NCI-H2171 (cell line): Measurements from ENCODE around the gene KLK1.
"Not testable (repeated sequence)": the region's sequence is repeated elsewhere in the genome, so short reads cannot be mapped to it uniquely, and the experiment has no call there.

Source experiments
- DNase-seq: peaks from one replicate; lab custom pipeline; 2025; lab: John Stamatoyannopoulos, UW

Gene KLK1

DNA sequence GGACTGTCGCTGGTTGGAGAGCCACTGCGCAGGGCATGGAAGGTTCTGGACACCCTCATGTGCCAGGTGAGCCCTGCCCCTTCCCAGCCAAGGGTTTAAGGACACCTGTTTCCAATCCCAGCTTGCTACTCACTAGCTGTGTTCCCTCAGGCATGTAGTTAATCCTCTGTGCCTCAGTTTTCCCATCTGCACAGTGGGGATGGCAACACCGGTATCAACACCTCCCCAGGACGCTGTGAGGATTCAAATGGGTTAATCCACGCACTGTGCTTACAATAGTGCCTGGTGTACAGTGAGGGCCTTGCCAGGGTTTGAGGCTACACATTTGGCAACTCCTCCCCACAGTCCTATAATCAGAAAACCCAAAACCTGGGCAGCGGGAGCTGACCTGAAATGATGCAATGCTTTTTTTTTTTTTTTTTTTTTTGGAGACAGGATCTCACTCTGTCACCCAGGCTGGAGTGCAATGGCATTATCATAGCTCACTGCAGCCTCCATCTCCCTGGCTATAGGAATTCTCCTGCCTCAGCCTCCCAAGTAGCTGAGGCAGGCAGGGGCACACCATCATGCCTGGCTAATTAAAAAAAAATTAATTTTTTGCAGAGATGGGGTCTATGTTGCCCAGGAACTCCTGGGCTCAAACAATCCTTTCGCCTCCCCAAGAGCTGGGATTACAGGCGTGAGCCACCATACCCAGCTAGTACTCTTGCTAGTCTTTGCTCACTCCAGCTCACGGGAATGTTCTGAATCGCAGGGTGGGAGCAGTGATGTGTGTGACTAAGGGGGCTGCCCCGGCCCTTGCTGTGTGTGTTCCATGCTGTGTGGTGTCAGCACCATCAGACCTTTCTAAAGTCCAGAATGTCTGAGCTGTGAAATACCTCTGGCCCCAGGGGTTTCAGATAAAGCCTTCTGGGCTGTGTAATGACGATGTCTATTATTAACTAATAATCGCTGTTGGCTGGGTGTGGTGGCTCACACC is 31.0 kb downstream of the KLK1 start:
- DNase-seq: no peak

GRCh38 chr19:50791594-50792271 is 31.9 kb downstream of the KLK1 start:
- no peak for DNase-seq

DNA sequence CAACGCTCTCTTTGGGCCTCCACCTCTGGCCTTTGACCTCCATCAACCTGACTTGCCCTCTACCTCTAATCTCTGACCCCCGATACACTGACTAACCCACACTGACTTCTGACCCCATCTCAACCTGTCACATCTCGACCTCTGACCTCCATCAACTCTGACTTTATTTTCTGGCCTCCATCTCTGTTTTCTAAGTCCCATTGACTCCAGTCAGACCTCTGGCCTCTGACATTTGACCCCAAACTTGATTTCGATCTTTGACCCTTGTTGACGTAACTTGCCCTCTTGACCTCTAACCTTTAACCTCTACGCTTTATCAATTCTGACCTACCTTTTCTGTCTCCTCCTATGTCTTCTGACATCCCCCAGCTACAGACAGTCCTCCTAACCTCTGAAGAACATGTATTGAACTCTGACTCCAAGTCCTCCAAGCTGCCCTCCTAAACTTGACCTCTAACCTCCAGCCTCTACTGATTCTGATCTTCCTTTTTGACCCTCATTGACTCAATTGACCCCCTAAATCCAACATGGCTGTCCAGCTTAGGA is 32.6 kb downstream of the KLK1 start:
- DNase-seq: no peak

DNA sequence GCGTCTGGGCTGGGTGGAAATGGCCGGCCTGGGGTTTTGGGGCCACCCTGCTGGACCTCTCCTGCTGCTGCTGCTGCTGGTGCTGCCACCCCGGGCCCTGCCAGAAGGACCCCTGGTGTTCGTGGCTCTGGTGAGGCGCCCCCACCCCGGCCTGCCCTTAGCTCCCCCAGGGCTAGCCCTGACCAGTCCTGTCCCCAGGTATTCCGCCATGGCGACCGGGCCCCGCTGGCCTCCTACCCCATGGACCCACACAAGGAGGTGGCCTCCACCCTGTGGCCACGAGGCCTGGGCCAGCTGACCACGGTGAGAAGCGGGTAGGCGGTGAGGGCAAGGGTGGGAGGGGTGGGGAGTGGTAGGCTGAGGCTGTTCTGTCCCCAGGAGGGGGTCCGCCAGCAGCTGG is 33.2 kb downstream of the KLK1 start, which contains the start of gene ACP4:
Gene ACP4, plus strand, starts transcription at position 20 of the 400 bp plus-strand sequence. Its CDS starts 0 bp downstream, at position 20.
- no peak for DNase-seq

GRCh38 chr19:50785329-50785728 is 38.3 kb downstream of the KLK1 start:
- DNase-seq: no peak

GRCh38 chr19:50784710-50785109 is 38.9 kb downstream of the KLK1 start:
- no peak for DNase-seq

- not testable (repeated sequence) for DNase-seq
Measured at GRCh38 chr19:50783848-50784152, 39.8 kb downstream of the KLK1 start.

GRCh38 chr19:50780753-50781435 is 42.7 kb downstream of the KLK1 start:
- no peak for DNase-seq

DNA sequence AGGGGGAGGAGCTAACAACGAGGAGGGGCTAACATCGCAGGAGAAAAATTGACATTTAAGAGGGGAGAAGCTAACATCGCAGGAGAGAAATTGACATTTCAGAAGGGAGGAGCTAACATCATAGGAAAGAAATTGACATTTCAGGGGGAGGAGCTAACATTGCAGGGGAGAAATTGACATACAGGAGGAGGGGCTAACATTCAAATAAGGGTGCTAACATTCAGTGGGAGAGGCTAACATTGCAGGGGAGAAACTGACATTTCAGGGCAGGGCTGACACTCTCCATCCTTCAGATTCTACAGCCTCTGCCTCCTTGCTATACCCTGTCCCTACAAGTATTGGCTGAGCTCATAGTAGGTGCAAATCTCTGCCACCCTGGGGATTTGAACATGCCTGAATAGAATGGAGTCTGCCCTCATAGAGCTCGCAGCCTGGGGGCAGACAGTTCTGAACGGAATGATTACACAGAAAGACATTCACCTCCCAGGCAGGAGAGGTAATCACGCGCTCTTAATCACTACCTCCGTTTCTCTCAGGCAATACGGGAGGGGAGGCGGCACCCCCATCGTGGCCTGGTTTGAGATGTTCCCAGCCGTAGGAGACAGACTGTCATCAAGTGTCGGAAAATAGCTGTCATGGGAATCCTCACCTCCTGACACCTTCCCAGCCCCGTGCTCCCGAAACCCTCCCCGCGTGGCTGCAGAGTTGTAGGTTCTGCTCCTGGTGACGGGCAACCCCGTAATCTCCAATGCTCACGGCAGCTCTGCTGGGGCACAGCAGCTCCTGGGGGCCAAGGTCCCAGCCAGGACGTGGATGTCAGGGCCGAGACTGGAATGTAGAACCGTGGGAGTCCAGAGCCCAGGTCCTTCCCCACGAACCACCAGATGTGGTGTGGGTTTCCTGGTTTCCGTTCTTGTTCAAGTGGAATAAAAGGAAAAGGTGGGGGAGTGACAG is 43.8 kb downstream of the KLK1 start:
- DNase-seq: no peak

- no peak for DNase-seq
Measured at GRCh38 chr19:50778906-50779430, 44.6 kb downstream of the KLK1 start.

- no peak for DNase-seq
Measured at GRCh38 chr19:50777830-50778303, 45.7 kb downstream of the KLK1 start.

- DNase-seq: no peak
Measured at GRCh38 chr19:50777261-50777660, 46.3 kb downstream of the KLK1 start.

- DNase-seq: no peak
Measured at GRCh38 chr19:50776131-50776530, 47.5 kb downstream of the KLK1 start.

GRCh38 chr19:50773454-50773853 is 50.1 kb downstream of the KLK1 start:
- DNase-seq: not testable (repeated sequence)

GRCh38 chr19:50772912-50773311 is 50.7 kb downstream of the KLK1 start:
- DNase-seq: not testable (repeated sequence)

- DNase-seq: no peak
Measured at GRCh38 chr19:50772476-50772875, 51.1 kb downstream of the KLK1 start.

DNA sequence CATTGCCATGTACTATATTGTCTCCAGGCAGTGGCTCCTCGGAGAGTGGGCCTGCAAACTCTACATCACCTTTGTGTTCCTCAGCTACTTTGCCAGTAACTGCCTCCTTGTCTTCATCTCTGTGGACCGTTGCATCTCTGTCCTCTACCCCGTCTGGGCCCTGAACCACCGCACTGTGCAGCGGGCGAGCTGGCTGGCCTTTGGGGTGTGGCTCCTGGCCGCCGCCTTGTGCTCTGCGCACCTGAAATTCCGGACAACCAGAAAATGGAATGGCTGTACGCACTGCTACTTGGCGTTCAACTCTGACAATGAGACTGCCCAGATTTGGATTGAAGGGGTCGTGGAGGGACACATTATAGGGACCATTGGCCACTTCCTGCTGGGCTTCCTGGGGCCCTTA is 52.7 kb downstream of the KLK1 start:
- DNase-seq: no peak

GRCh38 chr19:50770164-50770563 is 53.4 kb downstream of the KLK1 start, which contains the start of gene GPR32:
Gene GPR32, plus strand, starts transcription at chr19:50770464. Its CDS starts 137 bp downstream, at chr19:50770601.
- not testable (repeated sequence) for DNase-seq
